Stromal cell of bone marrow (primary cell): Measurements from ENCODE around the gene HEATR9.

Experiments
- DNase-seq: peaks from one replicate; pipeline ENCODE4 v3.0.0-alpha.2; 2012; ENCODE audit warnings: low read depth

Gene HEATR9

DNA sequence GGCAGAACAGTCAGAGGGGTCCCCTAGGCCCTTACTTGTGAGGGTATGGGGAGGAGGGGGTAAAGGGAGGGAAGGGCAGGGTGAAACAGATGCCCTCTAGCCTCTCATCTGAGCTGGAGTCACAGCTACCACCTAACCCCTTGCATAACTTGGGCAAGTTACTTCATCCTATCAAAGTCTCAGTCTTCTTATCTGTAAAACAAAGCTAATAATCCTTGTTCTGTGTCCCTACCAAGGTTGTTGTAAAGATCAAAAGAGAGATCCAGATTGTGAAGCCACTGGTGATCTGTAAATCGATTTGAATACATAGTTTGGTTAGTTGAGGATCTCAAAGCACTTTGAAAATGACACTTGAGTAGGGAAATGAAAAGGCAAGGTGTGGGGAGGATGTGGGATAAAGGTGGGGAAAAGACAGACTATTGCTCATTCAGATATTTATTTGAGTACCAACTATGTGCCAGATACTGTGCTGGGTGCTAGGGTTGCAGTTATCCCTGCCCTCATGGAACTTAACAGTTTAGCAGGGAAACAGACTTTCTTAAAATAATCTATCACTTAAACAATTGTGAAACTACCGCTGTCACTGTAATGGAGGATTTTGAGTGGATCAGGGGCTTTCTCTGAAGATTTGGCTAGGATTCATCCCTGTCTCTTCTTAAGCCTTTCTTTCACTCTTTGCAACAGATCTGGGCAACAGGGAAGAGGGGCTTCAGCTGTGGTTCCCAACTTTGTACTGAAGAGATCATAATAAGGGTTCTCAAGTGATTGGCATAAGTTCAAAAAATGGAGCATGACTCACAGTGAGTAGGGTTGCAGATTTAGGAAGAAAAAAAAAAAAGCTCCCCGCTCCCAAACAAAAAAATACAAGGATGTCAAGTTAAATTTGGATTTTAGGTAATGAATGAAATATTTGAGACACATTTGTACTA, 3.0 kb downstream of the HEATR9 start:
- DNase-seq: peak; percentile 32

DNA sequence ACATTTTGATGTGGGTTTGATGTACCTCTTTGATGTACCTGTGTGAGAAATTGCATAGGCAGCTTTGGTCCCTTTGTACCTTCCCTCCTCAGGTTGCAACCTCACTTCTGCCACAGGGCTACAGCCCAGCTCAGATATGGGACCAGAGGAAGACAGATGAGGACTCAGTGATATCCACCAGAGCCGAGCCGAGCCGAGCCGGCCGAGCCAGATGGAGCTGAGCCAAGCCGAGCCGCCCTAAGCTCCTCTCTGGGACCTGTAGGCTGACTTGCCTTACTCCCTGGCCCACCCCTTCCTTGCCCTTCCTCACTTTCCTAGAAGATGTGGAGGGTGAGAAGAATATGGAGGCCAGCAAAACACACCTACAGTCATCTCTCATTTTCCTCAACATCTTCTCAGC, 3.8 kb downstream of the HEATR9 start:
- DNase-seq: no peak

DNA sequence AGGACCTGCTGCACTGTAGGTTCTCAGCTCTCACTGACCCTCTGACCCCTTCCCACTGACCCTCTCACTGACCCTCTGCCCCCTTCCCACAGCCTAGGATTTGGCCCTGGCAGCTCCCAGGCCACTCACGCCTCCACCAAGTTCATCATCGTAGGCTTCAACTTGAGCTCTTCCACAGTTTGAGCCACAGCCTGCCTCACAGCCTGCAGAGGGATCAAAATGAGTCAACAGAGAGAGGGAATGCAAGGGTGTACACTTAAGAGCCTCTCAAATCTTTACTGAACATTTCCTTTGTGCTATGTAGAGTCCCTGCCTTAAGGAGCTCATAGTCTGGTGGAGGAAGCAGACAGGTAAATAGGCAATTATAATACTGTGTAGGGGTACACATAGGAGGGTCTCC, 12.1 kb downstream of the HEATR9 start:
- no peak for DNase-seq

DNA sequence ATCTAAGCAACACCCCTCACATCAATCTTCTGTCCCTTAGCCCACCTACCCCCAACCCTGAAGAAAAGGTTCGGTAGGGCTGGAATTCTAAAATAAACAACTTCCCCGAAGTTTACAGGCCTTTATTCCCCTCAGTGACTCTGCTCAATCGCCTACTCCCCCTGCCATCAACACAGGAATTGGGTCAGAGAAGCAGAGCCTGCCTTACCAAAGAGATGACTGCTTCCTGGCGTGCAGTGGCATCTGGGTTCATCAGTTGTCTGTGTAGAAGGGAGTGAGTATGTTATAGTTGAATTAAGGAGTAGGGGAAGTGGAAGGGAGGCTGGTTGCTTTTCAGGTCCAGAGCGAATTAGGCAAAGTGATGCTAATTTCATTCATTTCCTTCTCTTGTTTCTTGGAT, 12.7 kb downstream of the HEATR9 start:
- no peak for DNase-seq

DNA sequence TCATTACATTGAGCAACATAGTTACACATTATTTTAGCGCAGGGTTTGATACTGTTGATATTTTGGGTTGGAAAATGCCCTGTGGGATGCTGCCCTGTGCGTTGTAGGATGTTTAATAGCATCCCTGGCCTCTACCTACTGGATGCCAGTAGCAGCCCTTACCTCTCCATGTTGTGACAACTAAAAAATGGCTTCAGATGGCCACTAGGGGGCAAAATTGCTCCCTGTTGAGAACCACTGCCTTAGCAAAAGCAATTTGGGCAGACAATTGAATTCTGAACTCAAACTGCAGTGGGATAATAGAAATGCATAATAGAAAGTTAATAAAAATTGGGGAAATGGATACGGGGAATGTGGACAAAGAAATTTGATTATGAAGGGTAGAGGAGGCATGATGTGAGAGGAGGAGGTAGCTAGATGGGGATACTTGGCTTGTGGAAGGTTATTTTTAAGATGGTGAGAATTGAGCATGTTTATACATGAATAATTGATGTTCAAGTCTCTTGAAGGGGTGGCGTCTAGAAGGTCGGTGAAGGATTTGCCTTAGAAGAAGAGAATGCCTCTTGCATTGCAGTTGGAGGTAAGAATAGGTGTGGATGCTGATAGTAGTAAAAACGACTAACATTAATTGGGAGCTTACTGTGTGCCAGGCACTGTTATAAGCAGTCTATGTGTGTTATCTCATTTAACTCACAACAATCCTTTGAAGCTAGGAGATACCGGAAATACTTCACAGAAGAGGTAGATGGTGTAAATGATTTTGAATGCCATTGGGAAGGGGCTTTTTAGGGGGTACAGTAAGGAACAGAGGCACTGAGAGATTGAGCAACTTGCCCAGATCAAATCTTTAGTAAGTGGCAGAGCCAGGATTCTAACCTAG, 19.0 kb downstream of the HEATR9 start:
- DNase-seq: peak; percentile 53

DNA sequence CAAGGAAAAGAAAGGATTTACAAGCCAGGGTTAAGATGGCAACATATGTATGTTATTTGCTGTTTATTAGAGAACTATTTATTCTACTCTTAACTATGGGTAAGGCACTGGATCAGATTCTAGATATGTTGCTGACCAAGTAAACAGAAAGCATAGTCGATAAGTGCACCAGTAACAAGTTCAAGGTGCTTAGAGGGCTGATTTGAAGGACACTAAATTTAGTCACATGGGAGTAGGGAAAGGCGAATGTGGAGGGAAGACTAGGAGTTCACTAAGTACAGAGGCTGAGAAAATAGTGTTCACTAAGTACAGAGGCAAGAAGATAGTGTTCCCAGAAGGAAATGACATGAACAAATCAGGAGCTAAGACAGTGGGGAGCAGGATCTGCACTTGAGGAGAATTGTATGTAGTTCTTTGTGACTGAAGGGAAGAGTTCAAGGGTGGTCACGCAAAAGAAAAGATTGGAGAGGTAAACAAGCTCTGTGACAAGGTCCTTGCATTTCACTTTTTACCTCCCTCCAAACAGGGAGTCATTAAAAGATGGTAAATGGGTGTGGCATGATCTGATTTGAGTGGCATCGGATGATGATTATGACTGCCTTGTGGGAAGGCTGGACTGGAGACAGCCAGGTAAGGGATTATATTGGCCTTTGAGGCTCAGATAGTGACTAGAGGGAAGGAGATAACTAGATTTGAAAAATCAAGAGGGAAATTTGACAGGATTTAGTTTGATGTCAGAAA, 20.9 kb downstream of the HEATR9 start:
- no peak for DNase-seq

DNA sequence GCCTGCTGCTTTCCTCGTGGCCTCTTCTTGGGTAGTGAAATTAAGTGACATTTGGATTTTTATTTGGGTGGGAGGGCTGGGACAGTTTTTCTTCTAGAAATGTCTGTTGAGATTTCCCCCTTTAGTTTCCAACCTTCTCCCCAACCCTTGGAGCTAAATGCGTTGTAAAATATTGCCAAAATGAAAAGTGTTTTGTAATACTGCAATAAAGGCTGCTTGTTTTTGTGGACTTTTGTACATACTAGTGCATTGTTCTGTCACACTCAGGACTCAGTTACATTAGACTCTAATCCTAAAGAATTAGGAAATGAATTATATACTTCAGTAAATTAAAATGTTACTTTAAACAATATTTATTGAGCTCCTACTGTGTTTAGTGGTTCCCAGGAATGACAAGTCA, 21.7 kb downstream of the HEATR9 start:
- no peak for DNase-seq

DNA sequence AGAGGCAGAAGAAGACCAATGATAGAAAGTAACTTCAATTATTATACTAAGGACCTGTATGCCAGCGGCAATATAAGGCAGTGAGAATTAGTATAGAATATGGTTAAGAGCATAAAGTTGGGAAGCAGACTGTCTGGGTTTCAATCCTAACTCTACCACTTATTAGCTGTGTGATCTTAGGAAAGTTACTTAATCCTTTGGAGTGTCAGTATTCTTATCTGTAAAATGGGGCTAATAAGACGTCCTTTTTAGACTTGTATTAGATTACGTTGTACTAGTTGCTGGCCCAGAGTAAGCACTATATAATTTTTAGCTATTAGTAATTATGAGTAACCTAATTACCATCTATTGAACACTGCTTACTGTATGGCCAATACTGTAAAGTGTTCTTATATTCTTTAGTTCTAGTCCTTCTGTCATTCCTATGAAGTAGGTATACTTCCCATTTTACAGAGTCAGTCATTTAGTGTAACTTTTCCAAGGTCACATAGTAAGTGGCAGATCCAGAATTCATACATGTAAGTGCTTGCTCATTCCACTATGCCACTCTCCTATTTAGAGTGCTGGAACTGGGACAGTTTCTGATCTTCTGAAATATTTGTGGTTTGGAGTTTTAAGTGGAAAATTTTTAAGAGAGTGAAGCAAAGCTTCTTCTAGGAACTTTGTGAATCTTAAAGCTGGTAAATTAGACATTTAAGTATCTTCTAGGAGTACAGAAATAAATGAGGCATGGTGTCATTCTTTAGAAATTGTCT, 22.5 kb downstream of the HEATR9 start:
- peak; percentile 17 for DNase-seq

DNA sequence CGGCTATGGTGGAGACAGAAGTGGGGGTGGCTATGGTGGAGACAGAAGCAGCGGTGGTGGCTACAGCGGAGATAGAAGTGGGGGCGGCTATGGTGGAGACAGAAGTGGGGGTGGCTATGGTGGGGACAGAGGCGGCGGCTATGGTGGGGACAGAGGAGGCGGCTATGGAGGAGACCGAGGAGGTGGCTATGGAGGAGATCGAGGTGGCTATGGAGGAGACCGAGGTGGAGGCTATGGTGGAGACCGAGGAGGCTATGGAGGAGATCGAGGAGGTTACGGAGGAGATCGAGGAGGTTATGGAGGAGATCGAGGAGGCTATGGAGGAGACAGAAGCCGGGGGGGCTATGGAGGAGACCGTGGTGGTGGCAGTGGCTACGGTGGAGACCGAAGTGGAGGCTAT, 24.1 kb downstream of the HEATR9 start:
- DNase-seq: no peak

DNA sequence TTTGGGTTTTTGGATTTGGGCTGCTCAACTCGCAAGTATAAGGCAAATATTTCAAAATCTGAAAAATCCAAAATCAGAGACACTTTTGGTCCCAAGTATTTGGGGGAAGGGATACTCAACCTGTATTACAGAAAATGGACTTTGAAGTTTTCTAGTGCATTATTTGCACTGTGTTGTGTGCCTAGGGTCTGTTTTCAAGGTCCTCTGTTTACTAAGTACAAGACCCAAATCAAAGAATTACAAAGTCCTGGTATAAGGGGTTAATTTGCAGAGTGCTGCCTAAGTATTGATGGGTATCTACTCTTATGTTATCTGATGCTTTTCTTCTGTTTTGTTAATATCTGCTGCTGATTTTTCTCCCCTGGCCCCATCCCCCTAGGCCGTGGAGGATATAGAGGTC, 25.0 kb downstream of the HEATR9 start:
- no peak for DNase-seq

DNA sequence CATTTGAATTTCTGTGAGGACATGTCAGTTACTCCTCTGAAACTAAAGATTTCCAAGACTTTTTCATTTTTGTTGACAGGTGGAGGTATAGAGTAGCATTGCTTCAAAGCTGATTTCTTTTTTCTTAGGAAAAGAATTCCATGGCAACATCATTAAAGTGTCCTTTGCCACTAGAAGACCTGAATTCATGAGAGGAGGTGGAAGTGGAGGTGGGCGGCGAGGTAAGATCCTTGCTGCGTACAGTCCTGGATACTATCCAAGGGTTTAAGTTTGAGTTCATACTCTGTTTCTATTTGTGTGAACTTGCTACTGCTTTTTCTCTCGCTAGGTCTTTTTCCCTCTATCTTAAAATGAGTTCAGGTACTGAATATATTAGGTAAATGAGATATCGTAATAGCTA, 26.5 kb downstream of the HEATR9 start:
- no peak for DNase-seq

DNA sequence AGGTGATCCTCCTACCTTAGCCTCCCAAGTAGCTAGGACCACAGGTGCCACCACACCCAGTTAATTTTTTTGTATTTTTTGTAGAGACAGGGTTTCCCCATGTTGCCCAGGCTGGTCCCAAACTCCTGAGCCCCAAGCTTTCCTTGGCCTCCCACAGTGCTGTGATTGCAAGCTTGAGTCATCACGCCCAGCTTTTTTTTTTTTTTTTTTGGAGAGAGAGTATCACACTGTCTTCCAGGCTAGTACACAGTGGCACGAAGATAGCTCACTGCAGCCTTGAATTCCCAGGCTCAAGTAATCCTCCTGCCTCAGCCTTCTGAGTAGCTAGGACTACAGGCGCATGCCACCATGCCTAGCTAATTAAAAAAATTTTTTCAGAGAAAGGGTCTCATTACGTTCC, 27.2 kb downstream of the HEATR9 start:
- DNase-seq: peak; percentile 6

DNA sequence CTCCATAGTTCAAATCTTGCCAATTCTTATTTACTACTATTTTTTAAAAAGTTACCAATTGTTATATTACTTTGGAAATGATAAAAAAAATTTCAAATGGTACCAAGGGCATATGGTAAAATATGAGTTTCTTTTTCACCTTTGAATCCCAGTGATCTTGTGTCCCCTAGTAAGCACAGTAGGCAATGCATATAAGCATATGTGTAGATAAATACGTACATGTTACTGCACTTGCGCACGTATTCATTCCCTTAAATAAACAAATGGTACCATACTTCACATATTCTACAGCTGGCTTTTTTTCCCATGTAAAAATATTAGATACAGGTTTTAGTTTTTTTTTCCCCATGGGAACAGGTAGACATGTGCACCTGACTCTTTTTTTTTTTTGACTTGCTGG, 27.6 kb downstream of the HEATR9 start:
- no peak for DNase-seq

DNA sequence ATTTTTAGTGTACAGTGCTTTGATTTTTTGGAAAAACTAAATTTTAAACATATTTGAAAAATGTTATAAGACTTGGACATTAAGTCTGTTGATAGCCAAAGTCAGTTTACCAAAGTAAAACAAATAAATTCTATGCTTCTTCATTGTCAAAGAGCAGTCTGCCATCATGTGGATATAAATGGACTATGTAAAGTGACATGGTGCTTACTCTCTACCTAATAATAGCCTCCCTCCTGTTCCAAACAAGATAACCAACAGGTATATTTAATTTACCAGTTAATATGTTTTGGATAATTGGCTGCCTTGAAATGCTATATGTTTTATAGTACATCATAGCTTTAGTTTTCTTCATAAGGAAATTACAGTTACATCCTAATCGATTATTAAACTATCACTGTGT, 43.5 kb downstream of the HEATR9 start:
- no peak for DNase-seq

DNA sequence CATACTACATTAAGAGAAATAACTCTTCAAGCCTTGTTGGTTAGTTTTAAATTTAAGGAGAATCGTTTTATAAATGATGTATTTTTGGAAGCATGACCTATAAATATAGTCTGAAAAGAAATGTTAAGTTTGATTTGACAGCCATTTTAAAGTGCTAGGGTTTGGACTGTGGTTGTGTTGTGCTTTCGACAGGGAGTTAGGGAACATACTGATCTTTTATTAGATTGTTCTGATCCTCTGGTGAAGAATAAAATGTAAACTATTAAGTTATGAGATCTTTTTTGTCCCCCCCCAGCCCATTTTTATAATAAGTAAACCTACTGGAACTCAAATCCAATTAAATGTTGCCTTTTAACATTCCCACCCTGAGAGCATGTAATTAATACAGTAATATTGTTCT, 47.4 kb downstream of the HEATR9 start:
- DNase-seq: no peak

DNA sequence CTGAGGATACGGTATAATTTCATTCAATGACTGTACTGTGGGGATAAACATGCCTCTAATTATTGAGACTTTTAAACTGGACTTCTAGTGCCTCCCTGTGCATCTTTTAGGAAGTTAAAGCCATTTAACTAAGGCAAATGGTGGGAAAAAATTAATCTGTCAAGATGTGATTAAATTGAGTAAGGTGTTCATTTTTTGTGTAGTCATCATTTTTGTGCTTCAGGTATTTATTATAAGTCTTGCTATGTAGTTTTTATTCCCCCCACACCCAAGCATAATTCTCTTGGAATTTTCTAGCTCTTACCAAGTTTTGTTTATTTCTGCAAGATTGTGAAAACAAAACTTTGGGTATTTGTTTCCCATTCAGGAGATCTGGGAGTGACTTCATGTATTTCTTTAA, 49.2 kb downstream of the HEATR9 start:
- no peak for DNase-seq

DNA sequence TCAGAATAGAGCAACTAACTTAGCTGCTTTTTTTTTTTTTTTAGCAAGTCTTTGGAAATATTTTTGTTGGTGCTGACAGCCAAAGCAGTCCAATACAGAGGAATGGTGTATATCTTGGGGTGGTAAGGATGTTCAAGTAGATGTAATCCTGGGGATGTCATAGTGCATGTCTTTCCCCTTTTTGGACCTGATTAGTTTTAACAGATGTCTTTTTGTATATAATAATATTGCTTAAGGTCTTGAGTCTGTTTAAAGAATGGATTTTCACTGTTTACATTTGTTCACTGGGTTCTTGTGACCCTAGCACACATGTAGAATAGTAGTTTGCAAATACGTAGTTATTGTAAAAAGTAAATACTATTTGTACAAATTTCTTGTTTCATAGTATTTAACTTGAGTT, 51.5 kb downstream of the HEATR9 start:
- DNase-seq: no peak

DNA sequence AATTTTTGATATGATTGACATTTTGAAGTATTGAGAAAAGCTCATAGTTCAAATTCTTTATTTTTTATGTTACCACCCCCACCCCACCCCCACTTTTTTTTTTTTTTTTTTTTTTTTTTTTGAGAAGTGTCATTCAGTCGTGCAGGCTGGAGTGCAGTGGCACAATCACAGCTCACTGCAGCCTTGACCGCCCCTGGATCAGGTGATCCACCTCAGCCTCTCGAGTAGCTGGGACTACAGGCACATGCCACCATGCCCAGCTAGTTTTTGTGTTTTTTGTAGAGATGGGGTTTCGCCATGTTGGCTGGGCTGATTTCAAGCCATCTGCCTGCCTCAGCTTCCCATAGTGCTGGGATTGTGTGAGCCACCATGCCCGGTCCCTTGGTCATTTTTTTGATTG, 52.0 kb downstream of the HEATR9 start:
- DNase-seq: no peak

DNA sequence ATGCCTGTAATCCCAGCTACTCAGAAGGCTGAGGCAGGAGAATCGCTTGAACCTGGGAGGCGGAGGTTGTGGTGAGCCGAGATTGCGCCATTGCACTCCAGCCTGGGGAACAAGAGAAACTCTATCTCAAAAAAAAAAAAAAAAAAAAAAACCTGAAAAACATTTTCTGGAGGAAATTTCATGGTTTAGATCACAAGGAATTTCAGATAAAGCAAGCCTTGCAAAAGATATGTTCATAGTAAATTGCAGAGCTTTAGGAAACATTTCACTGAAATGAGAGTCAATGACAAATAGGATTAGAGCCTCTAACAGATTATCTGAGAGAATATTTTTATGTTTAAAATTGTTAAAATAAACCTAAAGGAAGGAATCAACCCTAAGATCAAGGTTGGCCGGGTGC, 56.2 kb downstream of the HEATR9 start:
- no peak for DNase-seq

DNA sequence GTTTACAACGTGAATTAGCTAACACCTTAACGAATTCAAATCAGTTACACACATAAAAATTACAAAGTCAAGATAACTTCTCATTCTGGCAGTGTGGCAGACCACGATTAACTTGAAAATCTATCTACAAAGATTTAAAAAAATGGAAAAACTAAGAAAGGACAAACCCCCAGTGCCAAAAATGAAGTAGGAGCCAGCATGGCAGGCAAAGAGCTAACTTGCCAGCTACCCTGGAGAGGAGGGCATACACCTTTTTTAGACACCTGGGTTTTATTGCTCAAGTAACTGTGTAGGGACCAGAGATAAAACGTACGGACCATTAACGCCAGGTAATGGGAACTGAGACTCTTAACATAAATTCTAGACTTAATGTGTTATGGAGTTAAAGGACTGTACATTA, 56.9 kb downstream of the HEATR9 start:
- DNase-seq: no peak

DNA sequence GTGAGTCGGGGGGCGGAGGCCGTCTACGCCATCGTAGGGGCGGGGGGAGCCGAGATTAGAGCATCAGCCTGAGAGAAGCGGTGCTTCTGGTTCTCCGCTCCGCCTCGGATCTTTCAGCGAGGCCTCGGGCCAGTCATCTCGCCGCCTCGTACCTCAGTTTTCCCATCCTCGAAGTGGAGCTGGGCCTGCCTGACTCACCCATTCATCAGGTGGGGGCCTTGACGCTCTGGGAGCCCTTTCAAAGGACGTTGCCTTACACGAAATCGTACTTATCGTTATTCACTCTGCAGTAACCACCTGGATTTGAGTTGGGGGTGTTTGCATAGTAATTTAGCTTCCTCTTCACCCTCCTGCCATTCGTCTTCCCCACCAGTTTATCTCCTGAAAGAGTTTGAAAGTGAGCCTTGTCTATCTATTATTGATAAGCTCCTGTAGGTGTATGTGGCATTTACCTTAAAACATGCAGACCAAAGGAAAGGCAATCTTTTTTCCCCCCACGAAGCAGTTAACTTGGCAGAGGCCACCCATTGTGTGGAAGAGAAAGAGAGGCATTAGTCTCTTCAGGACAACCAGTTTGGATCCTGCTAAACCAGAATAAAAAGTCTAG, 58.7 kb downstream of the HEATR9 start:
- DNase-seq: no peak
